H1 (cell line): ENCODE results near the gene GRIA1. TPM values are rescaled to one million over a fixed set of nuclear protein-coding genes. Genes with fewer than 3 reads are reported as not detected.

Experiments used
- CTCF ChIA-PET: fragments of 300-600 bp; sonication (Branson Sonifier 250); formaldehyde crosslinking; loops from one replicate; lab custom pipeline; 2021; ENCODE audit not compliant: partially characterized antibody; lab: Charles Lee
- POLR2A ChIA-PET: fragments of 300-600 bp; sonication (Branson Sonifier 250); formaldehyde crosslinking; loops from one replicate; lab custom pipeline; 2021; ENCODE audit warnings: inconsistent platforms; ENCODE audit not compliant: partially characterized antibody; lab: Charles Lee
- DNase-seq, 2 experiments: peaks; one replicate each; pipeline versions ENCODE4 v3.0.0 to v3.0.0-alpha.2; 2010 to 2022; ENCODE audit warnings: low spot score in 2 of 2, low read depth in 1 of 2, mixed read lengths in 1 of 2
- FAIRE-seq: peaks from 2 replicates; lab custom pipeline; 2011; peaks lifted over from hg19 to GRCh38; lab: Jason Lieb, UNC
- H2AFZ ChIP-seq: 2 replicates; pipeline ENCODE4 v1.8.1; 2012; ENCODE audit warnings: low read length, inconsistent platforms
- H2AK5ac ChIP-seq: 2 replicates; pipeline ENCODE4 v1.6.1; 2013; ENCODE audit warnings: low read depth, low read length
- H2BK120ac ChIP-seq: replicated peaks from 2 replicates; pipeline ENCODE3; 2013; ENCODE audit warnings: low read depth, low read length, inconsistent platforms
- H2BK12ac ChIP-seq: 2 replicates; pipeline ENCODE4 v1.6.1; 2013; ENCODE audit warnings: low read depth, low read length
- H2BK15ac ChIP-seq: 2 replicates; pipeline ENCODE4 v1.6.1; 2013; ENCODE audit warnings: low read length
- H2BK20ac ChIP-seq: 2 replicates; pipeline ENCODE4 v1.6.1; 2013; ENCODE audit warnings: low read length
- H2BK5ac ChIP-seq: 2 replicates; pipeline ENCODE4 v1.6.1; 2013; ENCODE audit warnings: low read depth, low read length
- H3K14ac ChIP-seq: 2 replicates; pipeline ENCODE4 v1.6.1; 2013; ENCODE audit warnings: inconsistent platforms; ENCODE audit not compliant: insufficient read length
- H3K18ac ChIP-seq: 2 replicates; pipeline ENCODE4 v1.6.1; 2013; ENCODE audit warnings: low read length; ENCODE audit errors: extremely low read depth
- H3K23ac ChIP-seq: 2 replicates; pipeline ENCODE4 v1.6.1; 2013; ENCODE audit warnings: inconsistent platforms; ENCODE audit not compliant: insufficient read length
- H3K23me2 ChIP-seq: 2 replicates; pipeline ENCODE4 v1.6.1; 2013; ENCODE audit warnings: low read depth, low read length
- H3K27ac ChIP-seq: 2 replicates; pipeline ENCODE4 v1.6.1; 2011; ENCODE audit warnings: low read depth, low read length, inconsistent platforms
- H3K27me3 ChIP-seq, 4 experiments: replicated peaks in 1 of 4; 1 replicate in 1 of 4; 2 replicates in 3 of 4; pipeline versions ENCODE4 v1.6.1 to v1.8.1; 2011 to 2013; ENCODE audit warnings: low read length in 3 of 4, mild to moderate bottlenecking in 3 of 4, inconsistent platforms in 2 of 4, mixed read lengths in 2 of 4, moderate library complexity in 1 of 4; ENCODE audit not compliant: control insufficient read depth in 3 of 4, insufficient read depth in 3 of 4; ENCODE audit errors: extremely low read depth in 1 of 4
- H3K36me3 ChIP-seq, 4 experiments: 2 replicates each; pipeline versions ENCODE4 v1.6.1 to v1.8.1; 2011 to 2013; ENCODE audit warnings: mild to moderate bottlenecking in 4 of 4, low read length in 3 of 4, moderate library complexity in 2 of 4, control low read depth in 1 of 4, inconsistent platforms in 1 of 4; ENCODE audit not compliant: insufficient read depth in 4 of 4, control insufficient read depth in 2 of 4
- H3K4ac ChIP-seq: replicated peaks from 2 replicates; pipeline ENCODE3; 2013; ENCODE audit warnings: low read length, low read depth, mixed read lengths, inconsistent platforms; ENCODE audit not compliant: insufficient read length
- H3K4me1 ChIP-seq, 4 experiments: replicated peaks in 1 of 4; 1 replicate in 1 of 4; 2 replicates in 3 of 4; pipeline versions ENCODE4 v1.6.1 to v1.8.1; 2011 to 2013; ENCODE audit warnings: low read length in 3 of 4, inconsistent platforms in 2 of 4, mixed read lengths in 1 of 4; ENCODE audit not compliant: insufficient read depth in 4 of 4, control insufficient read depth in 3 of 4
- H3K4me2 ChIP-seq, 2 experiments: 2 replicates each; pipeline versions ENCODE4 v1.6.1 to v1.8.1; 2011 to 2013; ENCODE audit warnings: low read depth in 2 of 2, low read length in 2 of 2, control low read depth in 1 of 2, inconsistent platforms in 1 of 2, mild to moderate bottlenecking in 1 of 2; ENCODE audit not compliant: insufficient read depth in 1 of 2
- H3K4me3 ChIP-seq, 4 experiments: fragments of 200-600, 300-600 bp in 1 of 4; sonication (generic), shearing (Covaris generic), sonication (Bioruptor Twin) in 1 of 4; 2 replicates each; pipeline versions ENCODE4 v1.5.1 to v1.8.1; 2011 to 2016; ENCODE audit warnings: low read length in 4 of 4, low read depth in 3 of 4, control low read depth in 2 of 4, inconsistent platforms in 2 of 4, mild to moderate bottlenecking in 2 of 4, mixed read lengths in 1 of 4, moderate library complexity in 1 of 4; ENCODE audit not compliant: insufficient read depth in 2 of 4; ENCODE audit errors: extremely low read depth in 1 of 4
- H3K56ac ChIP-seq: replicated peaks from 2 replicates; pipeline ENCODE3; 2013; ENCODE audit warnings: low read depth, mild to moderate bottlenecking, mixed read lengths, low read length, inconsistent platforms; ENCODE audit not compliant: insufficient read length
- H3K79me1 ChIP-seq: 2 replicates; pipeline ENCODE4 v1.6.1; 2013; ENCODE audit warnings: low read depth, low read length, control low read depth
- H3K79me2 ChIP-seq, 2 experiments: 2 replicates each; pipeline versions ENCODE4 v1.6.1 to v1.8.1; 2012 to 2013; ENCODE audit warnings: low read length in 2 of 2, mild to moderate bottlenecking in 2 of 2, inconsistent platforms in 1 of 2; ENCODE audit not compliant: insufficient read depth in 2 of 2, control insufficient read depth in 1 of 2
- H3K9ac ChIP-seq, 4 experiments: replicated peaks in 1 of 4; 1 replicate in 1 of 4; 2 replicates in 3 of 4; pipeline versions ENCODE4 v1.6.1 to v1.8.1; 2011 to 2013; ENCODE audit warnings: low read depth in 3 of 4, low read length in 3 of 4, control low read depth in 2 of 4, mild to moderate bottlenecking in 2 of 4, moderate library complexity in 2 of 4, inconsistent platforms in 1 of 4; ENCODE audit errors: extremely low read depth in 1 of 4
- H3K9me3 ChIP-seq, 2 experiments: 2 replicates each; pipeline versions ENCODE4 v1.6.1 to v1.8.1; 2012 to 2013; ENCODE audit warnings: mild to moderate bottlenecking in 2 of 2, moderate library complexity in 2 of 2, control low read depth in 1 of 2, inconsistent platforms in 1 of 2, low read depth in 1 of 2, low read length in 1 of 2, mixed read lengths in 1 of 2; ENCODE audit not compliant: insufficient read depth in 2 of 2
- H4K20me1 ChIP-seq, 2 experiments: replicated peaks in 1 of 2; 2 replicates each; pipeline versions ENCODE3 to v1.8.1; 2011 to 2013; ENCODE audit warnings: inconsistent platforms in 2 of 2, low read length in 2 of 2, mild to moderate bottlenecking in 1 of 2; ENCODE audit not compliant: insufficient read depth in 2 of 2, control insufficient read depth in 1 of 2
- H4K5ac ChIP-seq: 2 replicates; pipeline ENCODE4 v1.6.1; 2013; ENCODE audit warnings: low read length, low read depth, mixed read lengths, inconsistent platforms; ENCODE audit not compliant: insufficient read length
- H4K8ac ChIP-seq: 2 replicates; pipeline ENCODE4 v1.8.0; 2013; ENCODE audit warnings: mild to moderate bottlenecking, moderate library complexity, low read length, inconsistent platforms; ENCODE audit not compliant: insufficient read depth; ENCODE audit errors: extremely low read depth
- H4K91ac ChIP-seq: replicated peaks from 2 replicates; pipeline ENCODE3; 2013; ENCODE audit warnings: low read length, mixed read lengths, inconsistent platforms; ENCODE audit not compliant: insufficient read length
- CBX8 ChIP-seq: fragments of 300-800, 300-1000 bp; sonication (generic); IDR thresholded peaks from 2 replicates; pipeline ENCODE4 v1.7.1; 2016; ENCODE audit warnings: low read depth, low read length, borderline replicate concordance
- EZH2 ChIP-seq: fragments of 200-600 bp; sonication (generic); IDR thresholded peaks from 2 replicates; pipeline ENCODE4 v1.7.1; 2012; ENCODE audit warnings: low read depth, mild to moderate bottlenecking, moderate library complexity, low read length, inconsistent platforms; ENCODE audit not compliant: severe bottlenecking
- JUND ChIP-seq: IDR thresholded peaks from 2 replicates; pipeline ENCODE4 v1.6.1; 2011; ENCODE audit warnings: mild to moderate bottlenecking, improper control_type of control experiment, low read length
- MAFK ChIP-seq: IDR thresholded peaks from 2 replicates; pipeline ENCODE4 v1.6.1; 2012; ENCODE audit warnings: low read depth, mild to moderate bottlenecking, improper control_type of control experiment, low read length
- RAD21 ChIP-seq, 2 experiments: IDR thresholded peaks in 1 of 2; conservative IDR thresholded peaks in 1 of 2; 2 replicates each; pipeline ENCODE4 v1.6.1; 2011; ENCODE audit warnings: low read depth in 2 of 2, low read length in 2 of 2, improper control_type of control experiment in 1 of 2, inconsistent platforms in 1 of 2, mild to moderate bottlenecking in 1 of 2, moderate library complexity in 1 of 2
- SP1 ChIP-seq: IDR thresholded peaks from 2 replicates; pipeline ENCODE4 v1.6.1; 2011; ENCODE audit warnings: low read depth, low read length
- SP4 ChIP-seq: IDR thresholded peaks from 2 replicates; pipeline ENCODE4 v1.6.1; 2012; ENCODE audit warnings: low read length, inconsistent platforms
- WGBS, 2 experiments: shearing (Covaris generic) in 1 of 2; methylation state at CpG; one replicate each; pipeline versions ENCODE4 v1.1.6 to v1.1.7; 2013 to 2015; ENCODE audit warnings: low lambda C conversion rate in 2 of 2, mixed read lengths in 2 of 2, inconsistent platforms in 1 of 2, low coverage in 1 of 2, missing lambda C conversion rate in 1 of 2; ENCODE audit not compliant: insufficient replicate concordance in 2 of 2, insufficient coverage in 1 of 2, insufficient read length in 1 of 2; ENCODE audit errors: extremely low coverage in 1 of 2, missing lambda C conversion rate in 1 of 2; 5-methylcytosine and 5-hydroxymethylcytosine counted together
- polyA plus RNA-seq, 7 experiments: library from polyadenylated mRNA; depleted of rRNA in 3 of 7; stranded (reverse) in 5 of 7; unstranded in 2 of 7; fragments of >200 nt in 5 of 7; fragments of 200-250 nt in 2 of 7; gene quantifications; 1 replicate in 5 of 7; 2 replicates in 1 of 7; 4 replicates in 1 of 7; pipeline versions ENCODE4 v1.2.1 to v1.2.3, GENCODE V29; 2011 to 2013; ENCODE audit warnings: missing spikeins in 2 of 7, mixed read lengths in 2 of 7
- total RNA-seq: library from RNA; stranded (reverse); fragmentation: NEBNext Ultra II Directional; extraction: Animal tissue kit (Norgen Biotek cat#: 25700); gene quantifications from 2 replicates; pipeline ENCODE4 v1.2.1, GENCODE V29; 2021

GRIA1 gene
- total and polyA plus RNA-seq, 2 of the 8 experiments (the other 6 are each of a cell fraction or from before 2014, with no cell fraction given), result 0.97 to 2.5 TPM

DNA sequence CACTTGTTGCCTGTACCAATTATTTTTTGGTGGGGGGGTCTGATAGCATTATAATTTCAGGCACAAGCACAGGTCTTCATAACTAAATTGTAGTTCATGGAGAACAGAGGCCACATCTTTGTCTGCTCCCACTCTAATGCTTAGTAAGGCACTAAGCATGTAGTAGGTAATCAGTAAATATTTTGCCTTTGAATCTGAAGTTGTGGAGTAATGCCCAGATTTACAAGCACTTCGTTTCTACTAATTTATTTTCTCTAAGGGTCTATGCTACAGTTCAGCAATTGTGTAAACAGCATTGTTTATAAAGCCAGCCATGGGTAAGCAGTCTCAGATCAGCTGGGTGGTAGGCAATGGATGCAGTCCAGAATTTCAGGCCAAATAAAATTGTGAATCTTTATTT lies 78.6 kb downstream of the GRIA1 start:
- Histone ChIP-seq H2BK20ac (no peak overlapping the region), H4K91ac (no peak overlapping the region), H3K56ac (no peak overlapping the region), H2BK15ac (no peak overlapping the region), H2BK5ac (no peak overlapping the region), H3K79me2 (no peaks in the 10 kb centered on the region), H3K36me3 (no peaks in the 10 kb centered on the region), H2BK12ac (no peak overlapping the region), H3K4me3 (no peak overlapping the region), H4K8ac (no peak overlapping the region), H3K9ac (no peak overlapping the region), H3K27me3 (no peaks in the 10 kb centered on the region), H3K4ac (no peak overlapping the region), H3K9me3 (no peaks in the 10 kb centered on the region), H3K4me2 (no peak overlapping the region), H2BK120ac (no peak overlapping the region), H2AK5ac (no peak overlapping the region), H3K23me2 (no peaks in the 10 kb centered on the region), H3K18ac (no peak overlapping the region), H3K23ac (no peak overlapping the region), H3K79me1 (no peaks in the 10 kb centered on the region), H4K5ac (no peak overlapping the region), H3K4me1 (no peaks in the 10 kb centered on the region), H4K20me1 (no peaks in the 10 kb centered on the region), H3K27ac (no peak overlapping the region), H2AFZ (no peak overlapping the region), H3K14ac (no peak overlapping the region)
- ChIA-PET CTCF (interaction anchor here (0.5 to 2.0 kb wide), 4 partner anchors 11 to 73 kb away, joined by 3 to 6 read pairs (median 4); no protein-coding TSS in a partner anchor), POLR2A (no interaction called here)
- FAIRE-seq (no peak), DNase-seq (no peak)
- 84% methylated on average over 1 of the region's 1 CpG; no CpG with 5 or more reads in 1 of the 2 experiments for WGBS, 2 experiments
- TF ChIP-seq JUND (no peak), MAFK (no peak), EZH2 (no peak), SP4 (no peak), CBX8 (no peak), RAD21 (IDR thresholded peaks at IDR 0.05 in 1 of 2, conservative IDR thresholded peaks at IDR 0.05 in 1 of 2; ENCODE audit: low read depth in 2 of 2, low read length in 2 of 2) (no peak), SP1 (no peak)
